Urothelium cell line (cell line): ENCODE results near the gene SAFB2.

Source experiments
- DNase-seq: peaks from one replicate; pipeline ENCODE4 v3.0.0; 2011; ENCODE audit warnings: low spot score, mixed read lengths
- FAIRE-seq: peaks from 2 replicates; lab custom pipeline; 2011; peaks lifted over from hg19 to GRCh38; lab: Jason Lieb, UNC

SAFB2 gene

GRCh38 chr19:5622465-5623396 is at the start of gene SAFB2, which contains the start of gene SAFB:
Gene SAFB2 (minus strand): TSS chr19:5622776. CDS start chr19:5622715, 61 bp downstream.
Gene SAFB (plus strand): TSS chr19:5623083. CDS start chr19:5623206, 123 bp downstream.
- FAIRE-seq (peak; percentile 85), DNase-seq (peak; percentile 97)

GRCh38 chr19:5671600-5671999 is 49.0 kb upstream of the SAFB2 start:
- DNase-seq (no peak), FAIRE-seq (no peak)

- DNase-seq = no peak
- FAIRE-seq = no peak
Measured at GRCh38 chr19:5669212-5669611, 46.6 kb upstream of the SAFB2 start.

- no peak for FAIRE-seq
- no peak for DNase-seq
Measured at GRCh38 chr19:5667751-5668271, 45.2 kb upstream of the SAFB2 start.

GRCh38 chr19:5666921-5667610 is 44.5 kb upstream of the SAFB2 start:
- FAIRE-seq = no peak

GRCh38 chr19:5665781-5666513 is 43.4 kb upstream of the SAFB2 start:
- no peak for FAIRE-seq
- DNase-seq = no peak

More at GRCh38 chr19:5666921-5667610, 44.5 kb upstream of the SAFB2 start:
- DNase-seq = no peak

GRCh38 chr19:5664515-5664914 is 41.9 kb upstream of the SAFB2 start:
- FAIRE-seq = no peak

GRCh38 chr19:5663904-5664303 is 41.3 kb upstream of the SAFB2 start:
- no peak for DNase-seq
- no peak for FAIRE-seq

More at GRCh38 chr19:5664515-5664914, 41.9 kb upstream of the SAFB2 start:
- DNase-seq = no peak

GRCh38 chr19:5661483-5661882 is 38.9 kb upstream of the SAFB2 start:
- FAIRE-seq (no peak), DNase-seq (no peak)

- DNase-seq = no peak
- no peak for FAIRE-seq
Measured at GRCh38 chr19:5655412-5655811, 32.8 kb upstream of the SAFB2 start.

GRCh38 chr19:5654931-5655330 is 32.4 kb upstream of the SAFB2 start:
- FAIRE-seq = no peak
- DNase-seq = no peak

- FAIRE-seq = no peak
- DNase-seq = no peak
Measured at GRCh38 chr19:5652261-5652660, 29.7 kb upstream of the SAFB2 start.

- FAIRE-seq = no peak
- DNase-seq = no peak
Measured at GRCh38 chr19:5651361-5651760, 28.8 kb upstream of the SAFB2 start.

GRCh38 chr19:5648464-5648863 is 25.9 kb upstream of the SAFB2 start:
- FAIRE-seq (no peak), DNase-seq (no peak)

GRCh38 chr19:5646703-5647102 is 24.1 kb upstream of the SAFB2 start:
- FAIRE-seq (no peak), DNase-seq (no peak)

- no peak for DNase-seq
Measured at GRCh38 chr19:5645409-5645808, 22.8 kb upstream of the SAFB2 start.

GRCh38 chr19:5644037-5644436 is 21.5 kb upstream of the SAFB2 start:
- no peak for DNase-seq
- no peak for FAIRE-seq

More at GRCh38 chr19:5645409-5645808, 22.8 kb upstream of the SAFB2 start:
- FAIRE-seq = no peak

- DNase-seq (no peak), FAIRE-seq (no peak)
Measured at GRCh38 chr19:5643060-5643459, 20.5 kb upstream of the SAFB2 start.

GRCh38 chr19:5642204-5642603 is 19.6 kb upstream of the SAFB2 start:
- FAIRE-seq = no peak
- DNase-seq = no peak

- FAIRE-seq = no peak
- no peak for DNase-seq
Measured at GRCh38 chr19:5641171-5641570, 18.6 kb upstream of the SAFB2 start.

- no peak for DNase-seq
- no peak for FAIRE-seq
Measured at GRCh38 chr19:5637971-5638370, 15.4 kb upstream of the SAFB2 start.
